H1 (cell line): Measurements from ENCODE around the gene H2AZ2. TPM values are rescaled to one million over a fixed set of nuclear protein-coding genes. Genes with fewer than 3 reads are reported as not detected.

ENCODE experiments used
- CTCF ChIP-seq, 3 experiments: IDR thresholded peaks; 1 replicate in 2 of 3; 2 replicates in 1 of 3; pipeline versions ENCODE4 v1.5.1 to v1.6.1; 2011; ENCODE audit warnings: low read length in 3 of 3, mild to moderate bottlenecking in 3 of 3, inconsistent platforms in 2 of 3, low read depth in 1 of 3, moderate library complexity in 1 of 3; ENCODE audit not compliant: insufficient read depth in 1 of 3; ENCODE audit errors: control extremely low read depth in 1 of 3
- TBP ChIP-seq: IDR thresholded peaks from 2 replicates; pipeline ENCODE4 v1.6.1; 2011; ENCODE audit warnings: low read depth, low read length, improper control_type of control experiment
- polyA plus RNA-seq, 7 experiments: library from polyadenylated mRNA; depleted of rRNA in 3 of 7; stranded (reverse) in 5 of 7; unstranded in 2 of 7; fragments of >200 nt in 5 of 7; fragments of 200-250 nt in 2 of 7; gene quantifications; 1 replicate in 5 of 7; 2 replicates in 1 of 7; 4 replicates in 1 of 7; pipeline versions ENCODE4 v1.2.1 to v1.2.3, GENCODE V29; 2011 to 2013; ENCODE audit warnings: missing spikeins in 2 of 7, mixed read lengths in 2 of 7
- total RNA-seq: library from RNA; stranded (reverse); fragmentation: NEBNext Ultra II Directional; extraction: Animal tissue kit (Norgen Biotek cat#: 25700); gene quantifications from 2 replicates; pipeline ENCODE4 v1.2.1, GENCODE V29; 2021

The H2AZ2 gene
- total and polyA plus RNA-seq, 2 of the 8 experiments (the other 6 are each of a cell fraction or from before 2014, with no cell fraction given) = 168 to 187 TPM

DNA sequence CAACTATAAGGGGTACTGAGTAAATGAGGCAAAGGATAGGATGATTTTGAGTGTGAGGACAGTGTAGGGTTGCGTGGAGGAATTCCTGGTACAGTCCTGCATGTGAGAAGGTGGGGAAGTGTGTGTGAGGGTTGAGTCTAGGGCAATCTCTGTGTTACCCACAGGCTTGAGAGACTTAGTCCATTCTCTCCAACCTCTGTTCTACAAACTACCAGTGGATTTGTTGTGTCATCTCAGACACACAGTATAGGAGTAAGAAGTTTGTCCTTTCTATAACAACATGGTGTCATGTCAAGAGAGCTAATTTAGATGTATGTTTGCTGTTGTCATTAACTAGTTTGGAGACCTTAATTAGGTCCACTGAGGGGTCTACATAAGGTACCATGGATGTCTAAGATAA lies 24.9 kb upstream of the H2AZ2 start (continued):
- TF ChIP-seq CTCF (IDR thresholded peaks at IDR 0.05; ENCODE audit: control extremely low read depth in 1 of 3, insufficient read depth in 1 of 3, low read depth in 1 of 3, low read length in 3 of 3) (no peak), TBP (no peak)
